Measurements from ENCODE around the gene HSBP1.

HSBP1 gene

DNA sequence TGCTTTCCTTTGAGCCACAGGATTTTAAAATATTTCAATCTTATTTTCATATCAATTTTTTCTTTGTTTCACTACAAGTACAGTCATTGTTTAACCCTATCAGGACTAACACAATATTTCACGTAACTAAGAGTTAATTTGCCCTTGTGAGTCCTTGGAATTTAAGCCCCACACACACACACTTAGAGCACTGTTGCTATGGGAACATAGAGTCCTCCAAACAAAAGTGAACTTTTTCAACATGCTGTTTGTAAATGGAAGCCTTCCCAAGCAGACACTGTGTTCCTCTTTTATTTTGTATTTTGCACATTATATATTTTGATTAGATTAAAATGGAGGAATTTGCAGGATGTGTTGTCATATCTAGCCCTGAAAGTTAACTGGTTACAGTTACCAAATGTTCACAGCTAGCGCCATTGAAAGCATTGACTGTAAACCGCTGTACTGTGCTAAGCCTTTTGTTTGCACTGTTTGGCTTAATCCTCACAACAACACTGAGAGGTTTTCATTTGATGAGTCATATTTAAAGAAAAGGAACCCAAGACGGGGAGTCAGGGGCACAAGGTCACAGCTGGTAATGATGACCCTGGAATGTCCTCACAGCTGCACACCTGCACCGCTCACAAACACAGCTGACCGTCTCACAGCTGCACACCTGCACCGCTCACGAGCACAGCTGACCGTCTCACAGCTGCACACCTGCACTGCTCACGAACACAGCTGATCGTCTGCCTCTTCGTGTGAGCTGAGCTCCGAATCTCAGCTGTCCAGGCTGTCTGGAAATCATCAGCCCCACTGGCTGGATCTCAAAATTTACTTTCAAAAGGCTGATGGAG lies 6.3 kb downstream of the HSBP1 start:
- peaks cover 1% of the 10 kb centered on the region for H3K27me3 ChIP-seq (replicated peaks)
- TF ChIP-seq, protein P1, sequence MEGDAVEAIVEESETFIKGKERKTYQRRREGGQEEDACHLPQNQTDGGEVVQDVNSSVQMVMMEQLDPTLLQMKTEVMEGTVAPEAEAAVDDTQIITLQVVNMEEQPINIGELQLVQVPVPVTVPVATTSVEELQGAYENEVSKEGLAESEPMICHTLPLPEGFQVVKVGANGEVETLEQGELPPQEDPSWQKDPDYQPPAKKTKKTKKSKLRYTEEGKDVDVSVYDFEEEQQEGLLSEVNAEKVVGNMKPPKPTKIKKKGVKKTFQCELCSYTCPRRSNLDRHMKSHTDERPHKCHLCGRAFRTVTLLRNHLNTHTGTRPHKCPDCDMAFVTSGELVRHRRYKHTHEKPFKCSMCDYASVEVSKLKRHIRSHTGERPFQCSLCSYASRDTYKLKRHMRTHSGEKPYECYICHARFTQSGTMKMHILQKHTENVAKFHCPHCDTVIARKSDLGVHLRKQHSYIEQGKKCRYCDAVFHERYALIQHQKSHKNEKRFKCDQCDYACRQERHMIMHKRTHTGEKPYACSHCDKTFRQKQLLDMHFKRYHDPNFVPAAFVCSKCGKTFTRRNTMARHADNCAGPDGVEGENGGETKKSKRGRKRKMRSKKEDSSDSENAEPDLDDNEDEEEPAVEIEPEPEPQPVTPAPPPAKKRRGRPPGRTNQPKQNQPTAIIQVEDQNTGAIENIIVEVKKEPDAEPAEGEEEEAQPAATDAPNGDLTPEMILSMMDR (IDR thresholded peaks at IDR 0.05; ENCODE audit: low read depth, low read length, missing control alignments): no peak
- H3K4me3 ChIP-seq (ENCODE audit: low read depth, low read length): no peak overlapping the region
- in situ Hi-C loops (cut with HindIII; ENCODE audit: low pct_ligation_motif_present, low sequenced_read_pairs): no loop called here
- DNase-seq: peak; percentile 51
- peak overlapping the region; percentile 40 for H3K27ac ChIP-seq
- peaks cover 12% of the 10 kb centered on the region for H3K36me3 ChIP-seq (replicated peaks)

DNA sequence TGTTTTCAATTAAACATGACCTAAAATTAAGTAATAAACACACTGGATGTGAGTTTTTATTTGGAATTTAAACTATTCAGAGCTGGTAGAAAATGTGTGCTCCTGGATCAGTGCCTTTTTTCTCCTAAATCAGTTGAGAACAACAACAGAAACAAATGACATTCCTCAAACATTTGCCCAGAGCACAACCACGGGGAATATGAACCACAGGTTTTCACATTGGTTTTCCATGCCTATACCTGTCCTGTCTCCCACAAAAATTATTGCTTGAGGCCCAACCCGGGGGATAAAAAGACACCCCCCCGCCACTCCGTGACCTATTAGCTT lies 6.8 kb downstream of the HSBP1 start:
- TF ChIP-seq, protein P1 (IDR thresholded peaks at IDR 0.05; ENCODE audit: low read depth, low read length, missing control alignments): no peak
- H3K4me3 ChIP-seq (ENCODE audit: low read depth, low read length): no peak overlapping the region
- peaks cover 1% of the 10 kb centered on the region for H3K27me3 ChIP-seq (replicated peaks)
- in situ Hi-C loops (cut with HindIII; ENCODE audit: low pct_ligation_motif_present, low sequenced_read_pairs): no loop called here
- H3K27ac ChIP-seq: peak overlapping the region; percentile 40
- no peak for DNase-seq
- H3K36me3 ChIP-seq (replicated peaks): peaks cover 12% of the 10 kb centered on the region

DNA sequence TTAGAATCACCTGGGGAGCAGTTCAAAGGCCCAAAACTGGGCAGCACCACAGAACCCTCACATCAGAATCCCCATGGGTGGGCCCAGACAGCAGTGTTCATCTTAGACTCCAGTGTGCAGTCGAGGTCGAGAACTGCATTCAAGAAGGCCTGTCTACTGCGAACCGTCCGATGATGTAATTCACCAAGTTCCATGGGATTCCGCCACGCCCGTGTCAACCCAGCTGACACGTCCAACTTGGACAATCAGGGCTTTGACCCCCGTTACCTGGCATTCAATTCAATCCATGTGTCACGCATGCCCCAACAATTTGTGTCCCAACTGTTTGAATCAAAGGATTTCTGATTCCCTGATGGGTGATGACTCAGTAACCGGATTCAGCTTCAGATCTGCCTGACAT lies 9.2 kb downstream of the HSBP1 start:
- Histone ChIP-seq H3K27me3 (replicated peaks) (peaks cover 5% of the 10 kb centered on the region), H3K36me3 (replicated peaks) (peaks cover 6% of the 10 kb centered on the region), H3K4me3 (ENCODE audit: low read depth, low read length) (no peak overlapping the region), H3K27ac (no peak overlapping the region)
- TF ChIP-seq, protein P1 (IDR thresholded peaks at IDR 0.05; ENCODE audit: low read depth, low read length, missing control alignments): no peak
- in situ Hi-C loops (cut with HindIII; ENCODE audit: low pct_ligation_motif_present, low sequenced_read_pairs): no loop called here
- DNase-seq: no peak

DNA sequence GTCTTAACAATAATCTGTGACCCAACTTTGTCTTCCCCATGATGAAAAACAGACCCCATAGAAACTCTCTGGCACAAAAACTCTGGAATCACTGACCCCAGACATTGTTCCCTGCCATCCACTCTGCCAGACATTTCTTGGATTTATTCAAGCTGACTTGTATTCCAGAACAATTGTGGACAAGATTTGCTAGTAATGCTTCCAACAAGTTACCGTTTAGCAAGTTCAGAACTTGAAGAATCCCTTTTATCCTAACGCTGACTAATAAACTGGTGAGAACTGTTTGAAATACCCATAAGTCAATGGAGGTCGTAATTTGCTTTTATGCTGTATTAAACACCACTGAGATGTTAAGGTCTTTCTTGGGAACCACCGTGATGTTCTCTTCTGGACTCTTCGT lies 10.5 kb downstream of the HSBP1 start:
- in situ Hi-C loops (cut with HindIII; ENCODE audit: low pct_ligation_motif_present, low sequenced_read_pairs): no loop called here
- Histone ChIP-seq H3K27me3 (replicated peaks) (peaks cover 5% of the 10 kb centered on the region), H3K27ac (no peak overlapping the region), H3K4me3 (ENCODE audit: low read depth, low read length) (no peak overlapping the region), H3K36me3 (replicated peaks) (no peaks in the 10 kb centered on the region)
- DNase-seq: no peak
- TF ChIP-seq, protein P1 (IDR thresholded peaks at IDR 0.05; ENCODE audit: low read depth, low read length, missing control alignments): no peak

DNA sequence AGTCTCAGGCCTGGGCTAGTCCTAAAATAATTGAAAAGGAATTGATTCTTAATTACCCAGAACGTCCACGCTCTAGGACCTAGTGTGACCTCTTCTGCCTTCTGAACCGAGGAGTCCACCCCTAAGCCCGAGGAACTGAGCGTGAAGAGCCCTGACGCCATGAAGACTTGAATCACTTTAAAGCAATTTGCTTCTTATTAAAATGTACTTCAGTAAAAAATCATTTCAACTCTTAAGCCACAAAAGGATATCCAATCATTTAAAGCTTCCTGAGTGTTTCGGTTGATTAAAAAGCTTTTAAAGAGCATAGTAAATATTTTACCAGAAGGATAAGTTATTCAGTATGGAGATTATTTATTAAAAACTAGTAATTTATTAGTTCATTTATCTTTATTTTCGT lies 11.6 kb downstream of the HSBP1 start:
- Histone ChIP-seq H3K36me3 (replicated peaks) (no peaks in the 10 kb centered on the region), H3K27ac (no peak overlapping the region), H3K27me3 (replicated peaks) (peaks cover 5% of the 10 kb centered on the region), H3K4me3 (ENCODE audit: low read depth, low read length) (no peak overlapping the region)
- in situ Hi-C loops (cut with HindIII; ENCODE audit: low pct_ligation_motif_present, low sequenced_read_pairs): no loop called here
- no peak for DNase-seq
- TF ChIP-seq, protein P1 (IDR thresholded peaks at IDR 0.05; ENCODE audit: low read depth, low read length, missing control alignments): no peak
